ENCODE data around the gene GNB5.

GNB5 gene

GRCh38 chr15:52161406-52161966 is 29.7 kb downstream of the GNB5 start:
- no peak overlapping the region for H3K27ac ChIP-seq (ENCODE audit: poor library complexity, severe bottlenecking)
- no peak for TF ChIP-seq CTCF (IDR thresholded peaks at IDR 0.05; ENCODE audit: poor library complexity, severe bottlenecking)
- no peaks in the 10 kb centered on the region for H3K9me3 ChIP-seq (ENCODE audit: severe bottlenecking)
- H3K36me3 ChIP-seq (ENCODE audit: low read depth), result peaks cover 26% of the 10 kb centered on the region
- ATAC-seq (ENCODE audit: low read depth) (no peak), DNase-seq (ENCODE audit: low spot score) (peak; percentile 29)
- no peak overlapping the region for H3K4me3 ChIP-seq (ENCODE audit: severe bottlenecking)
- no peaks in the 10 kb centered on the region for H3K4me1 ChIP-seq (ENCODE audit: insufficient read depth, poor library complexity, severe bottlenecking)
- no peaks in the 10 kb centered on the region for H3K27me3 ChIP-seq (ENCODE audit: insufficient read depth, poor library complexity, severe bottlenecking)

DNA sequence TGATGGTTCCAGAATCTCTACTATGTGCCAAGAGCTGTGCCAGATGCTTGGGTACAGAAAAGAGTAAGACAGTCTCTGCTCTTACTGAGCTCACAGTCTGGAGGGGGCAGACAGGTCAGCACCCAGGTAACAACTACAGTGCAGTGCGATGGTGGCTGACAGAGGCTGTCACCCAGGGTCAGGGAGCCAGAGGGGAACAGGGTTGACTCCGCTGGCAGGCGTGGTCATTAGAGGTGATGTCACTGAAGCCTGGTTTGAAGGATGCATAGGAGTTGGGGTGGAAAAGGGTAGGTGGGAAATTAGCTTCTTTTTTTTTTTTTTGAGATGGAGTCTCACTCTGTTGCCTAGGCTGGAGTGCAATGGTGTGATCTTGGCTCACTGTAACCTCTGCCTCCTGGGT is 31.5 kb downstream of the GNB5 start:
- Histone ChIP-seq H3K9me3 (ENCODE audit: severe bottlenecking) (no peaks in the 10 kb centered on the region), H3K27ac (ENCODE audit: poor library complexity, severe bottlenecking) (no peak overlapping the region), H3K4me1 (ENCODE audit: insufficient read depth, poor library complexity, severe bottlenecking) (no peaks in the 10 kb centered on the region), H3K27me3 (ENCODE audit: insufficient read depth, poor library complexity, severe bottlenecking) (no peaks in the 10 kb centered on the region), H3K4me3 (ENCODE audit: severe bottlenecking) (no peak overlapping the region), H3K36me3 (ENCODE audit: low read depth) (peaks cover 26% of the 10 kb centered on the region)
- ATAC-seq (ENCODE audit: low read depth) (no peak), DNase-seq (ENCODE audit: low spot score) (peak; percentile 40)
- no peak for TF ChIP-seq CTCF (IDR thresholded peaks at IDR 0.05; ENCODE audit: poor library complexity, severe bottlenecking)

- H3K4me1 ChIP-seq (ENCODE audit: insufficient read depth, poor library complexity, severe bottlenecking), result no peaks in the 10 kb centered on the region
- TF ChIP-seq CTCF (IDR thresholded peaks at IDR 0.05; ENCODE audit: poor library complexity, severe bottlenecking), result no peak
- ATAC-seq (ENCODE audit: low read depth), result no peak
- no peaks in the 10 kb centered on the region for H3K27me3 ChIP-seq (ENCODE audit: insufficient read depth, poor library complexity, severe bottlenecking)
- DNase-seq (ENCODE audit: low spot score), result peak; percentile 21
- no peaks in the 10 kb centered on the region for H3K9me3 ChIP-seq (ENCODE audit: severe bottlenecking)
- no peak overlapping the region for H3K27ac ChIP-seq (ENCODE audit: poor library complexity, severe bottlenecking)
- peaks cover 25% of the 10 kb centered on the region for H3K36me3 ChIP-seq (ENCODE audit: low read depth)
- no peak overlapping the region for H3K4me3 ChIP-seq (ENCODE audit: severe bottlenecking)
Observed at GRCh38 chr15:52158084-52158765, 33.0 kb downstream of the GNB5 start.

GRCh38 chr15:52155878-52156277 is 35.3 kb downstream of the GNB5 start:
- no peak for TF ChIP-seq CTCF (IDR thresholded peaks at IDR 0.05; ENCODE audit: poor library complexity, severe bottlenecking)
- H3K27me3 ChIP-seq (ENCODE audit: insufficient read depth, poor library complexity, severe bottlenecking), result no peaks in the 10 kb centered on the region
- H3K4me1 ChIP-seq (ENCODE audit: insufficient read depth, poor library complexity, severe bottlenecking), result no peaks in the 10 kb centered on the region
- no peaks in the 10 kb centered on the region for H3K9me3 ChIP-seq (ENCODE audit: severe bottlenecking)
- H3K36me3 ChIP-seq (ENCODE audit: low read depth), result peaks cover 25% of the 10 kb centered on the region
- DNase-seq (ENCODE audit: low spot score) (peak; percentile 20), ATAC-seq (ENCODE audit: low read depth) (no peak)
- H3K4me3 ChIP-seq (ENCODE audit: severe bottlenecking), result no peak overlapping the region
- no peak overlapping the region for H3K27ac ChIP-seq (ENCODE audit: poor library complexity, severe bottlenecking)
